Endothelial cell of umbilical vein (primary cell): ENCODE results near the gene LSM11.
A peak's percentile ranks its signal among the peaks of the same experiment; 100 is the strongest.

Experiments used
- CTCF ChIP-seq, 2 donors: IDR thresholded peaks; 1 replicate in 1 of 2; 2 replicates in 1 of 2; pipeline ENCODE4 v1.5.1; 2011; ENCODE audit warnings: low read length in 2 of 2, mild to moderate bottlenecking in 2 of 2, moderate library complexity in 2 of 2, control low read depth in 1 of 2, inconsistent platforms in 1 of 2, low read depth in 1 of 2; ENCODE audit not compliant: insufficient read depth in 1 of 2; ENCODE audit errors: extremely low read depth in 1 of 2
- EZH2 ChIP-seq: IDR thresholded peaks from 2 replicates; pipeline ENCODE4 v1.6.1; 2012; ENCODE audit warnings: borderline replicate concordance, low read depth, mild to moderate bottlenecking, moderate library complexity, low read length, inconsistent platforms; ENCODE audit not compliant: severe bottlenecking
- GATA2 ChIP-seq: IDR thresholded peaks from 2 replicates; pipeline ENCODE4 v1.7.0; 2011; ENCODE audit warnings: low read depth, mild to moderate bottlenecking, moderate library complexity, mixed read lengths, low read length; ENCODE audit not compliant: insufficient read length, insufficient read depth
- JUN ChIP-seq: IDR thresholded peaks from 2 replicates; pipeline ENCODE4 v1.6.1; 2011; ENCODE audit warnings: borderline replicate concordance, low read depth; ENCODE audit not compliant: insufficient read length, insufficient read depth
- MAX ChIP-seq: IDR thresholded peaks from 2 replicates; pipeline ENCODE4 v1.6.1; 2011; ENCODE audit not compliant: insufficient read depth, insufficient read length
- POLR2A ChIP-seq: IDR thresholded peaks from 2 replicates; pipeline ENCODE4 v1.6.1; 2012; ENCODE audit warnings: low read depth, mild to moderate bottlenecking, control low read depth, low read length
- POLR2AphosphoS5 ChIP-seq: IDR thresholded peaks from 2 replicates; pipeline ENCODE4 v1.6.1; 2012; ENCODE audit warnings: low read depth, mild to moderate bottlenecking, control low read depth, low read length, moderate library complexity; ENCODE audit not compliant: insufficient read depth

- TF ChIP-seq CTCF (IDR thresholded peaks at IDR 0.05; ENCODE audit: extremely low read depth in 1 of 2, insufficient read depth in 1 of 2, low read depth in 1 of 2, low read length in 2 of 2) = peak; percentile 71 to 79
- no peak for TF ChIP-seq POLR2AphosphoS5
- no peak for TF ChIP-seq MAX
- no peak for TF ChIP-seq GATA2
- no peak for TF ChIP-seq POLR2A
- TF ChIP-seq JUN = no peak
- no peak for TF ChIP-seq EZH2
Measured at GRCh38 chr5:157761690-157762621, 18.4 kb downstream of the LSM11 start.
